Loucy (cell line): ENCODE results near the gene SALL3.

Experiments
- CTCF ChIP-seq: fragments of 200-600 bp; sonication (generic); conservative IDR thresholded peaks from 2 replicates; pipeline ENCODE4 v1.5.1; 2014; ENCODE audit warnings: mild to moderate bottlenecking, antibody characterized with exemption, low read length
- EZH2phosphoT487 ChIP-seq: fragments of 200-600 bp; IDR thresholded peaks from 2 replicates; pipeline ENCODE4 v1.6.1; 2018; ENCODE audit warnings: antibody characterized with exemption, mild to moderate bottlenecking, moderate library complexity, borderline replicate concordance

- TF ChIP-seq CTCF = no peak
- no peak for TF ChIP-seq EZH2phosphoT487
Observed at GRCh38 chr18:78971511-78972245, 7.9 kb upstream of the SALL3 start.
